ENCODE results near the gene COLEC12.

Gene COLEC12

DNA sequence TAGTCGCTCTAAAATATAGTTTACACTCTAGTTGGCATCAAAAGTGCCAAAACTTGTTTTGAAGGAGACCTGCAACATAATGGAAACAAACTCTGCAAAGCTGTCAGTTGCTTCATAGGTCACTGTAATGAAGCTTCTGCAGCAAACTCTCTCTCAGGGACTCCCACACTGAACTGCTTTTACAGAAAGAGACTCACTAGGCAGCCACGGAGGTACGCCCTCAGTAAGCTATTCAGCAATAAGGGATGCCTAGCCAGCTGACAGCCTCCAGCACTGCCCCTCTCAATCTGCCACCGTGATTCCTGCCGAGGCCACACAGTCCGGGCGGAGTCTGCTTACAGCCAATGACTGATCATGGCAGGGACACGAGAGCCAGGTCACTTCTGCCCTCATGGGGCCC, 51.1 kb downstream of the COLEC12 start:
- Histone ChIP-seq H3K27ac (ENCODE audit: low read depth, low read length) (no peak overlapping the region), H2AFZ (ENCODE audit: low read depth, low read length, severe bottlenecking) (no peak overlapping the region)

DNA sequence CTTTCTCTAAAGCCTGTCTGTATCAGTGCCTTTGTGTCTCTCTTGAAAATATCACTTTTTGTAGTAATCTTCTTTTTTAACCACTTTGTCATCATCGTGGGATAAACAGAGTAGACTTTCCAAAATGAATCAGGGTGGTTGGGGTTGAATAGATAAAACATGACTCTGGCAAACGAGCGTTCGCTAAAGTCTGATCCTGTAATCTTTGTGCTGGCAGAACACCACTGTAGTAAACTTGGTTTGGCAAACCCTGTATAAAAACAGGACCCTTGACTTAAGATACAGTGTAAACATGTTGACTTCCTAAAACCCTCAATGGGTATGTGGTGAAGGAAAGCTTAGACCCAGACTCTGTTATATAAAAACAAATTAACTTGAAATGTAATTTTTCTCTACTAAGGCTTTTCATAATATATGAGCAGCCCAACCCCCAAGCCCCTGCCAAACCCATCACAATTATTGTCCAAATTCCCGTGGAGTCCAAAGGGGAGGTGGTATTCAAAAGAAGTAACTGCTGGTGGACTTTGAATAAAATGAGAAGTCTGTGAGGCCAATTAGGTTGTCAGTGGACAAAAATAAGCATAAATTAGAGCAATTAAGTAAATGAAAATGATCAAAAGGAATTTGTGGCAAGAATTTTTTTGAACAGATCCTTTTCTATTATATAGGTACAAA, 52.2 kb downstream of the COLEC12 start:
- Histone ChIP-seq H3K27ac (ENCODE audit: low read depth, low read length) (no peak overlapping the region), H4K20me1 (ENCODE audit: low read depth, low read length) (no peaks in the 10 kb centered on the region), H3K4me2 (ENCODE audit: low read depth, low read length, poor library complexity, severe bottlenecking) (no peak overlapping the region), H3K79me2 (ENCODE audit: insufficient read depth, low read length) (no peaks in the 10 kb centered on the region), H3K4me3 (ENCODE audit: insufficient read depth, low read length, poor library complexity, severe bottlenecking) (no peak overlapping the region), H3K9me2 (replicated peaks; ENCODE audit: insufficient read depth, low read length) (no peaks in the 10 kb centered on the region), H3K36me3 (ENCODE audit: low read length) (no peaks in the 10 kb centered on the region), H3K9me3 (ENCODE audit: insufficient read depth, low read length) (no peaks in the 10 kb centered on the region), H3K27me3 (ENCODE audit: low read length) (no peaks in the 10 kb centered on the region), H2AFZ (ENCODE audit: low read depth, low read length, severe bottlenecking) (no peak overlapping the region), H3K9ac (ENCODE audit: low read length) (no peak overlapping the region), H3F3A (ENCODE audit: insufficient read depth) (no peaks in the 10 kb centered on the region)
- TF ChIP-seq, protein P1, sequence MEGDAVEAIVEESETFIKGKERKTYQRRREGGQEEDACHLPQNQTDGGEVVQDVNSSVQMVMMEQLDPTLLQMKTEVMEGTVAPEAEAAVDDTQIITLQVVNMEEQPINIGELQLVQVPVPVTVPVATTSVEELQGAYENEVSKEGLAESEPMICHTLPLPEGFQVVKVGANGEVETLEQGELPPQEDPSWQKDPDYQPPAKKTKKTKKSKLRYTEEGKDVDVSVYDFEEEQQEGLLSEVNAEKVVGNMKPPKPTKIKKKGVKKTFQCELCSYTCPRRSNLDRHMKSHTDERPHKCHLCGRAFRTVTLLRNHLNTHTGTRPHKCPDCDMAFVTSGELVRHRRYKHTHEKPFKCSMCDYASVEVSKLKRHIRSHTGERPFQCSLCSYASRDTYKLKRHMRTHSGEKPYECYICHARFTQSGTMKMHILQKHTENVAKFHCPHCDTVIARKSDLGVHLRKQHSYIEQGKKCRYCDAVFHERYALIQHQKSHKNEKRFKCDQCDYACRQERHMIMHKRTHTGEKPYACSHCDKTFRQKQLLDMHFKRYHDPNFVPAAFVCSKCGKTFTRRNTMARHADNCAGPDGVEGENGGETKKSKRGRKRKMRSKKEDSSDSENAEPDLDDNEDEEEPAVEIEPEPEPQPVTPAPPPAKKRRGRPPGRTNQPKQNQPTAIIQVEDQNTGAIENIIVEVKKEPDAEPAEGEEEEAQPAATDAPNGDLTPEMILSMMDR (IDR thresholded peaks at IDR 0.05; ENCODE audit: insufficient read depth, low read length, poor library complexity, severe bottlenecking) = no peak
- TF ChIP-seq EZH2phosphoT487 (conservative IDR thresholded peaks at IDR 0.05; ENCODE audit: low read length) = no peak

More for the DNA sequence above, 51.1 kb downstream of the COLEC12 start:
- H3K4me3 ChIP-seq (ENCODE audit: insufficient read depth, low read length, poor library complexity, severe bottlenecking) = no peak overlapping the region
- TF ChIP-seq, protein P1 (IDR thresholded peaks at IDR 0.05; ENCODE audit: insufficient read depth, low read length, poor library complexity, severe bottlenecking) = no peak
- TF ChIP-seq EZH2phosphoT487 (conservative IDR thresholded peaks at IDR 0.05; ENCODE audit: low read length) = no peak
- H4K20me1 ChIP-seq (ENCODE audit: low read depth, low read length) = no peaks in the 10 kb centered on the region
- H3K27me3 ChIP-seq (ENCODE audit: low read length) = no peaks in the 10 kb centered on the region
- no peaks in the 10 kb centered on the region for H3K79me2 ChIP-seq (ENCODE audit: insufficient read depth, low read length)
- no peaks in the 10 kb centered on the region for H3K36me3 ChIP-seq (ENCODE audit: low read length)
- no peaks in the 10 kb centered on the region for H3F3A ChIP-seq (ENCODE audit: insufficient read depth)
- H3K9ac ChIP-seq (ENCODE audit: low read length) = no peak overlapping the region
- no peaks in the 10 kb centered on the region for H3K9me2 ChIP-seq (replicated peaks; ENCODE audit: insufficient read depth, low read length)
- H3K9me3 ChIP-seq (ENCODE audit: insufficient read depth, low read length) = no peaks in the 10 kb centered on the region
- H3K4me2 ChIP-seq (ENCODE audit: low read depth, low read length, poor library complexity, severe bottlenecking) = no peak overlapping the region

DNA sequence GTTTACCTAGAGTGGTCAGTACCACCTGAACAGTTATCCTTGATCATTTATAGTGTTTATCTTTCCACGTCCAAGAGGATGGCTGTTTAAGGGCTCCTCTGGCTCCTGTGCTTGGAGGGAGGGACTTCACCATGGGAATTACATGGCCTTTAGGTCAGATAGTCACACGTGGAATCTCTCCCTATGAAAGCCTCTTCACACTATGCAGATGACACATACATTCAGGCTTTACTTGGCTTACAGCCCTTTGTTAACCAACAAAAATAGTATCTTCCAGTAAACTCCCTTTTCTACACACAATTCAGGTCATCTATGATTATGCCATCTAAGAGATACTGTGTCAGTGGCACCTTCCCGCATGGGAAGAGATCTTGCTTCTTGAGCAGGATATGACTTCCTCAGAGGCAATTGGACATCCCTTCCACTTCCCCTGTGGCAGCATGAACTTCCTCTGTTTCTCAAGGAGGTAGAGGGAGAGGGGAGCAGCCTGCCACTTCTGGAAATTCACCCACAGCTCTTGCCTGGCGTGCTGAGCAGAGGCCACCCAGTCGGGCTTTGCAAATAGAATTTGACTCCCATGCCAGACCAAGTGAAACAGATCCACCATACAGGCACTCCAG, 53.5 kb downstream of the COLEC12 start:
- H3K27ac ChIP-seq (ENCODE audit: low read depth, low read length) = no peak overlapping the region
- no peaks in the 10 kb centered on the region for H3K36me3 ChIP-seq (ENCODE audit: low read length)
- H3K9me2 ChIP-seq (replicated peaks; ENCODE audit: insufficient read depth, low read length) = no peaks in the 10 kb centered on the region
- no peak overlapping the region for H3K4me3 ChIP-seq (ENCODE audit: insufficient read depth, low read length, poor library complexity, severe bottlenecking)
- TF ChIP-seq, protein P1 (IDR thresholded peaks at IDR 0.05; ENCODE audit: insufficient read depth, low read length, poor library complexity, severe bottlenecking) = no peak
- TF ChIP-seq EZH2phosphoT487 (conservative IDR thresholded peaks at IDR 0.05; ENCODE audit: low read length) = no peak
- no peaks in the 10 kb centered on the region for H3K27me3 ChIP-seq (ENCODE audit: low read length)
- H3K9me3 ChIP-seq (ENCODE audit: insufficient read depth, low read length) = no peaks in the 10 kb centered on the region
- H3F3A ChIP-seq (ENCODE audit: insufficient read depth) = no peaks in the 10 kb centered on the region
- H3K9ac ChIP-seq (ENCODE audit: low read length) = no peak overlapping the region
- H2AFZ ChIP-seq (ENCODE audit: low read depth, low read length, severe bottlenecking) = no peak overlapping the region
- H3K4me2 ChIP-seq (ENCODE audit: low read depth, low read length, poor library complexity, severe bottlenecking) = no peak overlapping the region
- no peaks in the 10 kb centered on the region for H4K20me1 ChIP-seq (ENCODE audit: low read depth, low read length)
- H3K79me2 ChIP-seq (ENCODE audit: insufficient read depth, low read length) = no peaks in the 10 kb centered on the region
